ENCODE results near the gene KCNG2. TPM values are rescaled to one million over a fixed set of nuclear protein-coding genes. Genes with fewer than 3 reads are reported as not detected.

Gene KCNG2
- total RNA-seq, 3 donors from 2014 or later (not counting 1 experiment from before 2014, with no cell fraction given), result not detected

GRCh38 chr18:79844999-79845563 lies 47.3 kb downstream of the KCNG2 start:
- H3K27me3 ChIP-seq (ENCODE audit: control insufficient read depth, insufficient read depth, low read length), result no peaks in the 10 kb centered on the region
- no peaks in the 10 kb centered on the region for H3K4me1 ChIP-seq (ENCODE audit: control insufficient read depth, insufficient read depth, low read length)
- H3K27ac ChIP-seq (ENCODE audit: low read length), result no peak overlapping the region
- WGBS (ENCODE audit: insufficient coverage), result 92% methylated on average over 10 of the region's 10 CpGs
- H3K9me3 ChIP-seq (ENCODE audit: control insufficient read depth, insufficient read depth, low read length), result peaks cover 3% of the 10 kb centered on the region
- no peaks in the 10 kb centered on the region for H3K4me1 Mint-ChIP-seq
- H3K9me3 Mint-ChIP-seq, result no peaks in the 10 kb centered on the region
- peaks cover 4 to 19% of the 10 kb centered on the region in 2 donors for H3K27me3 Mint-ChIP-seq (ENCODE audit: low read depth in 2 of 2)
- H3K36me3 Mint-ChIP-seq, result no peaks in the 10 kb centered on the region
- DNase-seq (no peak), ATAC-seq (no peak)
- no peak overlapping the region for H3K4me3 Mint-ChIP-seq
- intact Hi-C loops (cut with micrococcal nuclease), result no loop called here
- no peaks in the 10 kb centered on the region for H3K36me3 ChIP-seq (ENCODE audit: control insufficient read depth, insufficient read depth, low read length)
- no peak overlapping the region for H3K27ac Mint-ChIP-seq
- no peak overlapping the region for H3K4me3 ChIP-seq (ENCODE audit: low read length)
- no peak for TF ChIP-seq CTCF (IDR thresholded peaks at IDR 0.05)

- H3K4me3 ChIP-seq (ENCODE audit: low read length), result no peak overlapping the region
- DNase-seq (no peak), ATAC-seq (no peak)
- no peaks in the 10 kb centered on the region for H3K36me3 ChIP-seq (ENCODE audit: control insufficient read depth, insufficient read depth, low read length)
- no peak for TF ChIP-seq CTCF (IDR thresholded peaks at IDR 0.05)
- H3K9me3 ChIP-seq (ENCODE audit: control insufficient read depth, insufficient read depth, low read length), result peaks cover under 1% of the 10 kb centered on the region
- Mint-ChIP-seq H3K9me3 (no peaks in the 10 kb centered on the region), H3K27me3 (ENCODE audit: low read depth in 2 of 2) (peaks cover 0 to 19% of the 10 kb centered on the region in 2 donors), H3K36me3 (no peaks in the 10 kb centered on the region), H3K4me3 (no peak overlapping the region), H3K27ac (no peak overlapping the region), H3K4me1 (no peaks in the 10 kb centered on the region)
- H3K27me3 ChIP-seq (ENCODE audit: control insufficient read depth, insufficient read depth, low read length), result no peaks in the 10 kb centered on the region
- H3K27ac ChIP-seq (ENCODE audit: low read length), result no peak overlapping the region
- intact Hi-C loops (cut with micrococcal nuclease), result no loop called here
- whole genome bisulfite sequencing (ENCODE audit: insufficient coverage), result 85% methylated on average over 17 of the region's 17 CpGs
- H3K4me1 ChIP-seq (ENCODE audit: control insufficient read depth, insufficient read depth, low read length), result no peaks in the 10 kb centered on the region
Measured at GRCh38 chr18:79846936-79847557, 49.3 kb downstream of the KCNG2 start.

- ATAC-seq, result no peak
Measured at GRCh38 chr18:79847606-79848293, 50.0 kb downstream of the KCNG2 start.

More at GRCh38 chr18:79847606-79848293, 50.0 kb downstream of the KCNG2 start:
- no peaks in the 10 kb centered on the region for H3K9me3 Mint-ChIP-seq
- no peaks in the 10 kb centered on the region for H3K36me3 Mint-ChIP-seq
- H3K4me1 Mint-ChIP-seq, result no peaks in the 10 kb centered on the region
- Histone ChIP-seq H3K9me3 (ENCODE audit: control insufficient read depth, insufficient read depth, low read length) (no peaks in the 10 kb centered on the region), H3K27ac (ENCODE audit: low read length) (no peak overlapping the region), H3K4me1 (ENCODE audit: control insufficient read depth, insufficient read depth, low read length) (no peaks in the 10 kb centered on the region), H3K27me3 (ENCODE audit: control insufficient read depth, insufficient read depth, low read length) (no peaks in the 10 kb centered on the region), H3K36me3 (ENCODE audit: control insufficient read depth, insufficient read depth, low read length) (no peaks in the 10 kb centered on the region), H3K4me3 (ENCODE audit: low read length) (no peak overlapping the region)
- intact Hi-C loops (cut with micrococcal nuclease), result no loop called here
- no peak overlapping the region for H3K4me3 Mint-ChIP-seq
- H3K27me3 Mint-ChIP-seq (ENCODE audit: low read depth in 2 of 2), result peaks cover 0 to 12% of the 10 kb centered on the region in 2 donors
- no peak overlapping the region for H3K27ac Mint-ChIP-seq
- no peak for DNase-seq
- 95% methylated on average over 15 of the region's 15 CpGs for WGBS (ENCODE audit: insufficient coverage)
- TF ChIP-seq CTCF (IDR thresholded peaks at IDR 0.05), result no peak

All from natural killer cell (primary cell).